Panc1 (cell line): ENCODE data around the gene LSM2. TPM values are rescaled to one million over a fixed set of nuclear protein-coding genes. Genes with fewer than 3 reads are reported as not detected.
A peak's percentile ranks its signal among the peaks of the same experiment; 100 is the strongest.

Experiments used
- ATAC-seq: fragments of 200-7000 bp; cut with Tn5 transposase; 2 replicates; pipeline ENCODE4 v1.9.1; 2020; ENCODE audit warnings: mild to moderate bottlenecking, moderate library complexity
- BruUV-seq: library from RNA; stranded (reverse); fragments of 400-500 nt; replicated peaks from 2 replicates; lab custom pipeline; 2021; lab: Mats Ljungman, UMichigan
- CTCF ChIA-PET: fragments of 300-600 bp; sonication (Branson Sonifier 250); formaldehyde crosslinking; loops from one replicate; lab custom pipeline; 2022; ENCODE audit warnings: antibody characterized with exemption; lab: Charles Lee
- POLR2A ChIA-PET: fragments of 300-600 bp; sonication (Branson Sonifier 250); formaldehyde crosslinking; loops from one replicate; lab custom pipeline; 2022; ENCODE audit warnings: antibody characterized with exemption; lab: Charles Lee
- DNase-seq: peaks from one replicate; pipeline ENCODE4 v3.0.0-alpha.2; 2010; ENCODE audit warnings: low read depth, low spot score
- H3K27ac ChIP-seq: 2 replicates; pipeline ENCODE4 v1.5.1; 2011; ENCODE audit warnings: mild to moderate bottlenecking, low read length, inconsistent platforms
- H3K27me3 ChIP-seq: fragments of 200-500 bp; sonication (Bioruptor generic); 2 replicates; pipeline ENCODE4 v1.6.0; 2014; ENCODE audit warnings: low read length, inconsistent platforms; ENCODE audit not compliant: control insufficient read depth, insufficient read depth
- H3K36me3 ChIP-seq: fragments of 200-500 bp; sonication (Bioruptor generic); 2 replicates; pipeline ENCODE4 v1.5.1; 2014; ENCODE audit warnings: inconsistent platforms, mild to moderate bottlenecking, low read length, moderate library complexity; ENCODE audit not compliant: control insufficient read depth, insufficient read depth
- H3K4me1 ChIP-seq: 2 replicates; pipeline ENCODE4 v1.5.1; 2011; ENCODE audit warnings: inconsistent platforms, mild to moderate bottlenecking, low read length, moderate library complexity; ENCODE audit not compliant: control insufficient read depth, insufficient read depth
- H3K4me3 ChIP-seq, 2 experiments: 2 replicates each; pipeline ENCODE4 v1.5.1; 2011 to 2012; ENCODE audit warnings: low read depth in 2 of 2, low read length in 2 of 2, mild to moderate bottlenecking in 2 of 2, inconsistent platforms in 1 of 2, moderate library complexity in 1 of 2
- H3K9me3 ChIP-seq: fragments of 200-500 bp; sonication (Bioruptor generic); 2 replicates; pipeline ENCODE4 v1.5.1; 2014; ENCODE audit warnings: low read depth, mild to moderate bottlenecking, inconsistent platforms, low read length, moderate library complexity; ENCODE audit not compliant: control insufficient read depth, insufficient read depth
- POLR2AphosphoS5 ChIP-seq: IDR thresholded peaks from 2 replicates; pipeline ENCODE4 v1.6.1; 2012; ENCODE audit warnings: mild to moderate bottlenecking, low read depth, low read length, moderate library complexity
- REST ChIP-seq, 2 experiments: IDR thresholded peaks; 2 replicates each; pipeline ENCODE4 v1.6.1; 2011 to 2012; ENCODE audit warnings: low read depth in 2 of 2, control low read depth in 1 of 2, low read length in 1 of 2, mild to moderate bottlenecking in 1 of 2, moderate library complexity in 1 of 2; ENCODE audit not compliant: insufficient read depth in 1 of 2
- SIN3A ChIP-seq: IDR thresholded peaks from 2 replicates; pipeline ENCODE4 v1.6.1; 2012; ENCODE audit warnings: low read depth, mild to moderate bottlenecking, low read length, moderate library complexity, borderline replicate concordance; ENCODE audit not compliant: insufficient read depth
- TCF7L2 ChIP-seq: IDR thresholded peaks from 2 replicates; pipeline ENCODE4 v1.6.1; 2011; ENCODE audit warnings: mild to moderate bottlenecking, low read depth, low read length, inconsistent platforms
- in situ Hi-C: cut with HindIII; loops from 2 replicates; pipeline ENCODE4 v1.10.0; 2016; ENCODE audit warnings: low sequenced_read_pairs, low pct_unique_long_range_greater_than_20kb
- intact Hi-C: fragments of 100-400 bp; cut with micrococcal nuclease; formaldehyde crosslinking; loops from one replicate; pipeline ENCODE4 v1.10.0; 2022; ENCODE audit not compliant: unreplicated experiment
- total RNA-seq: library from RNA; stranded (reverse); gene quantifications from one replicate; pipeline ENCODE4 v1.2.1, GENCODE V29; 2021; ENCODE audit not compliant: unreplicated experiment

Gene LSM2
- total RNA-seq, 1 experiment from 2014 or later, result 89.7 TPM

- POLR2A ChIA-PET, result interaction anchor here (0.6 to 0.7 kb wide), 4 partner anchors 41 to 211 kb away, joined by 4 to 6 read pairs (median 6); no protein-coding TSS in a partner anchor
- H3K27ac ChIP-seq, result peak overlapping the region; percentile 95
- ATAC-seq (peak; percentile 89), DNase-seq (no peak)
- H3K36me3 ChIP-seq, result peaks cover 21% of the 10 kb centered on the region
- in situ Hi-C loops, result no loop called here
- no peaks in the 10 kb centered on the region for H3K27me3 ChIP-seq
- intact Hi-C loops, result loop anchor here (5.0 to 10.0 kb wide), 2 partner anchors 100 to 152 kb away; partner anchors contain the start of genes CLIC1 and LY6G5C
- TF ChIP-seq POLR2AphosphoS5 (peak; percentile 100), REST (IDR thresholded peaks at IDR 0.05; ENCODE audit: insufficient read depth in 1 of 2, low read depth in 2 of 2, low read length in 1 of 2) (peak in 1 of 2 experiments; percentile 15; a peak in 1 of 4 replicates), TCF7L2 (no peak), SIN3A (peak; percentile 88; the same call in 1 of the 2 replicates)
- CTCF ChIA-PET, result no interaction called here
- no TSS peak for BruUV-seq
- H3K4me1 ChIP-seq, result peaks cover 30% of the 10 kb centered on the region
- no peaks in the 10 kb centered on the region for H3K9me3 ChIP-seq
- H3K4me3 ChIP-seq, result peak overlapping the region; percentile 77 to 95
These were observed 27.8 kb upstream of the LSM2 start for GRCh38 chr6:31834367-31835250.

GRCh38 chr6:31831350-31832215 lies 24.8 kb upstream of the LSM2 start:
- TF ChIP-seq REST (IDR thresholded peaks at IDR 0.05; ENCODE audit: insufficient read depth in 1 of 2, low read depth in 2 of 2, low read length in 1 of 2) (no peak), POLR2AphosphoS5 (no peak)
- ChIA-PET CTCF (interaction anchor here (0.6 to 0.7 kb wide), 3 partner anchors 10 to 62 kb away, joined by 3 to 7 read pairs (median 5); no protein-coding TSS in a partner anchor), POLR2A (interaction anchor here (0.6 to 0.7 kb wide), 2 partner anchors 34 to 36 kb away, joined by 3 to 20 read pairs; no protein-coding TSS in a partner anchor)
- in situ Hi-C loops (no loop called here), intact Hi-C loops (loop anchor here (5.0 to 10.0 kb wide), 2 partner anchors 97 to 149 kb away; partner anchors contain the start of genes CLIC1 and LY6G5C)
- H3K27me3 ChIP-seq, result no peaks in the 10 kb centered on the region
- 0 out of 2 replicates have a peak, but pooled peaks cover 2% of the 10 kb centered on the region for H3K36me3 ChIP-seq
- no TSS peak for BruUV-seq
- H3K4me1 ChIP-seq, result peaks cover 13% of the 10 kb centered on the region
- no peaks in the 10 kb centered on the region for H3K9me3 ChIP-seq
- ATAC-seq, result no peak
- no peak for DNase-seq
- peak overlapping the region; percentile 62 for H3K27ac ChIP-seq
- H3K4me3 ChIP-seq, result peak overlapping the region; percentile 92 to 93
